ENCODE measurements around the gene SAG.
"Not testable (repeated sequence)": the region's sequence is repeated elsewhere in the genome, so short reads cannot be mapped to it uniquely, and the experiment has no call there.

The SAG gene

GRCh38 chr2:233355916-233356315 lies 48.3 kb downstream of the SAG start:
- no peak for DNase-seq (ENCODE audit: low spot score)

- DNase-seq (ENCODE audit: low spot score) = no peak
Measured at GRCh38 chr2:233356546-233357308, 49.1 kb downstream of the SAG start.

GRCh38 chr2:233358335-233358734 lies 50.7 kb downstream of the SAG start:
- no peak for DNase-seq (ENCODE audit: low spot score)

- no peak for DNase-seq (ENCODE audit: low spot score)
Measured at GRCh38 chr2:233358947-233359346, 51.3 kb downstream of the SAG start.

GRCh38 chr2:233359823-233360222 lies 52.2 kb downstream of the SAG start:
- DNase-seq (ENCODE audit: low spot score) = no peak

GRCh38 chr2:233360771-233361176 lies 53.2 kb downstream of the SAG start:
- DNase-seq (ENCODE audit: low spot score) = no peak

- DNase-seq (ENCODE audit: low spot score) = no peak
Measured at GRCh38 chr2:233361297-233361696, 53.7 kb downstream of the SAG start.

- DNase-seq (ENCODE audit: low spot score) = no peak
Measured at GRCh38 chr2:233362742-233363141, 55.1 kb downstream of the SAG start.

- no peak for DNase-seq (ENCODE audit: low spot score)
Measured at GRCh38 chr2:233363744-233364235, 56.2 kb downstream of the SAG start.

- no peak for DNase-seq (ENCODE audit: low spot score)
Measured at GRCh38 chr2:233365861-233366520, 58.4 kb downstream of the SAG start.

- no peak for DNase-seq (ENCODE audit: low spot score)
Measured at GRCh38 chr2:233367586-233367985, 60.0 kb downstream of the SAG start.

GRCh38 chr2:233368756-233369155 lies 61.1 kb downstream of the SAG start:
- DNase-seq (ENCODE audit: low spot score) = no peak

GRCh38 chr2:233369462-233369861 lies 61.8 kb downstream of the SAG start:
- DNase-seq (ENCODE audit: low spot score) = no peak

GRCh38 chr2:233369897-233370685 lies 62.5 kb downstream of the SAG start:
- no peak for DNase-seq (ENCODE audit: low spot score)

- no peak for DNase-seq (ENCODE audit: low spot score)
Measured at GRCh38 chr2:233371641-233372040, 64.0 kb downstream of the SAG start.

- DNase-seq (ENCODE audit: low spot score) = no peak
Measured at GRCh38 chr2:233372855-233373254, 65.2 kb downstream of the SAG start.

- no peak for DNase-seq (ENCODE audit: low spot score)
Measured at GRCh38 chr2:233373316-233373715, 65.7 kb downstream of the SAG start.

GRCh38 chr2:233374776-233375175 lies 67.2 kb downstream of the SAG start:
- DNase-seq (ENCODE audit: low spot score) = not testable (repeated sequence)

- DNase-seq (ENCODE audit: low spot score) = no peak
Measured at GRCh38 chr2:233375490-233376314, 68.1 kb downstream of the SAG start.

GRCh38 chr2:233379034-233379433 lies 71.4 kb downstream of the SAG start:
- DNase-seq (ENCODE audit: low spot score) = no peak

GRCh38 chr2:233379441-233379840 lies 71.8 kb downstream of the SAG start:
- DNase-seq (ENCODE audit: low spot score) = no peak

Measured in germinal center (tissue), 1 donor.